PC-3 (cell line): ENCODE measurements around the gene BUD13. TPM values are rescaled to one million over a fixed set of nuclear protein-coding genes. Genes with fewer than 3 reads are reported as not detected.

ENCODE experiments used
- ATAC-seq: fragments of 200-7000 bp; cut with Tn5 transposase; 2 replicates; pipeline ENCODE4 v1.9.1; 2020; ENCODE audit warnings: mild to moderate bottlenecking, moderate library complexity
- Bru-seq: library from RNA; stranded (reverse); fragments of 400-500 nt; gene quantifications from one replicate; lab custom pipeline; 2021; lab: Mats Ljungman, UMichigan
- BruChase-seq, 2 experiments: library from RNA; stranded (reverse); fragments of 400-500 nt; gene quantifications; one replicate each; lab custom pipeline; 2021; lab: Mats Ljungman, UMichigan
- BruUV-seq: library from RNA; stranded (reverse); fragments of 400-500 nt; replicated peaks from 2 replicates; lab custom pipeline; 2021; lab: Mats Ljungman, UMichigan
- CTCF ChIA-PET: fragments of 300-600 bp; sonication (Branson Sonifier 250); formaldehyde crosslinking; loops from one replicate; lab custom pipeline; 2022; ENCODE audit warnings: antibody characterized with exemption; lab: Charles Lee
- POLR2A ChIA-PET: fragments of 300-600 bp; sonication (Branson Sonifier 250); formaldehyde crosslinking; loops from one replicate; lab custom pipeline; 2022; ENCODE audit warnings: antibody characterized with exemption; ENCODE audit not compliant: unreplicated experiment; lab: Charles Lee
- DNase-seq: peaks from one replicate; pipeline ENCODE4 v3.0.0-alpha.2; 2015
- H2AFZ ChIP-seq: fragments of 300-600 bp; sonication (generic); 2 replicates; pipeline ENCODE4 v1.6.0; 2016; ENCODE audit warnings: antibody characterized with exemption, low read length
- H3F3A ChIP-seq: fragments of 300-600 bp; sonication (generic); one replicate; pipeline ENCODE4 v1.6.0; 2017; ENCODE audit warnings: antibody characterized with exemption, low read length, control low read depth, mild to moderate bottlenecking; ENCODE audit not compliant: unreplicated experiment
- H3K27ac ChIP-seq: fragments of 300-600 bp; sonication (generic); 2 replicates; pipeline ENCODE4 v1.5.1; 2016; ENCODE audit warnings: mild to moderate bottlenecking, low read length
- H3K27me3 ChIP-seq: fragments of 300-600 bp; sonication (generic); 2 replicates; pipeline ENCODE4 v1.6.1; 2016; ENCODE audit warnings: low read length, mixed read lengths
- H3K36me3 ChIP-seq: fragments of 300-600 bp; sonication (generic); 2 replicates; pipeline ENCODE4 v1.6.1; 2016; ENCODE audit warnings: low read depth, mixed run types, low read length, mixed read lengths
- H3K4me1 ChIP-seq: fragments of 300-600 bp; sonication (generic); 2 replicates; pipeline ENCODE4 v1.5.1; 2016; ENCODE audit warnings: low read length; ENCODE audit not compliant: insufficient read depth
- H3K4me2 ChIP-seq: fragments of 300-600 bp; sonication (generic); 2 replicates; pipeline ENCODE4 v1.6.0; 2016; ENCODE audit warnings: low read length
- H3K4me3 ChIP-seq: fragments of 300-600 bp; sonication (generic); 2 replicates; pipeline ENCODE4 v1.5.1; 2016; ENCODE audit warnings: mild to moderate bottlenecking, low read length, mixed read lengths
- H3K79me2 ChIP-seq: fragments of 300-600 bp; sonication (generic); 2 replicates; pipeline ENCODE4 v1.6.1; 2017; ENCODE audit warnings: low read length, mixed read lengths
- H3K9ac ChIP-seq: fragments of 300-600 bp; sonication (generic); 2 replicates; pipeline ENCODE4 v1.6.0; 2016; ENCODE audit warnings: mild to moderate bottlenecking, low read length
- H3K9me2 ChIP-seq: fragments of 300-600 bp; sonication (generic); replicated peaks from 2 replicates; pipeline ENCODE4 v1.6.1; 2016; ENCODE audit warnings: mixed run types, low read length, mixed read lengths
- H3K9me3 ChIP-seq: fragments of 300-600 bp; sonication (generic); 2 replicates; pipeline ENCODE4 v1.6.1; 2016; ENCODE audit warnings: low read length, mixed read lengths
- H4K20me1 ChIP-seq: fragments of 300-600 bp; sonication (generic); 2 replicates; pipeline ENCODE4 v1.6.1; 2016; ENCODE audit warnings: low read length, mixed read lengths
- EZH2 ChIP-seq: fragments of 300-600 bp; sonication (generic); IDR thresholded peaks from one replicate; pipeline ENCODE4 v1.6.1; 2017; ENCODE audit warnings: antibody characterized with exemption, mild to moderate bottlenecking, low read length; ENCODE audit not compliant: unreplicated experiment
- EZH2phosphoT487 ChIP-seq: fragments of 300-600 bp; sonication (generic); IDR thresholded peaks from 2 replicates; pipeline ENCODE4 v1.6.1; 2018; ENCODE audit warnings: mild to moderate bottlenecking, antibody characterized with exemption, low read length, borderline replicate concordance
- intact Hi-C: fragments of 100-400 bp; cut with micrococcal nuclease; formaldehyde crosslinking; loops from 2 replicates; pipeline ENCODE4 v1.9.0; 2023
- long read RNA-seq: library from polyadenylated mRNA; unstranded; transcript quantifications from one replicate; pipeline ENCODE4 v2.0.0, GENCODE V29; 2021; ENCODE audit not compliant: unreplicated experiment
- total RNA-seq: library from RNA; depleted of rRNA; stranded (reverse); fragments of >200 nt; gene quantifications from 2 replicates; pipeline ENCODE4 v1.2.3, GENCODE V29; 2014; rRNA removed
- TF ChIP-seq, protein P1 (sequence below): fragments of 300-600 bp; sonication (generic); conservative IDR thresholded peaks from 2 replicates; pipeline ENCODE4 v1.5.1; 2017; ENCODE audit warnings: antibody characterized with exemption, low read depth, mild to moderate bottlenecking, low read length

BUD13 gene, protein sequence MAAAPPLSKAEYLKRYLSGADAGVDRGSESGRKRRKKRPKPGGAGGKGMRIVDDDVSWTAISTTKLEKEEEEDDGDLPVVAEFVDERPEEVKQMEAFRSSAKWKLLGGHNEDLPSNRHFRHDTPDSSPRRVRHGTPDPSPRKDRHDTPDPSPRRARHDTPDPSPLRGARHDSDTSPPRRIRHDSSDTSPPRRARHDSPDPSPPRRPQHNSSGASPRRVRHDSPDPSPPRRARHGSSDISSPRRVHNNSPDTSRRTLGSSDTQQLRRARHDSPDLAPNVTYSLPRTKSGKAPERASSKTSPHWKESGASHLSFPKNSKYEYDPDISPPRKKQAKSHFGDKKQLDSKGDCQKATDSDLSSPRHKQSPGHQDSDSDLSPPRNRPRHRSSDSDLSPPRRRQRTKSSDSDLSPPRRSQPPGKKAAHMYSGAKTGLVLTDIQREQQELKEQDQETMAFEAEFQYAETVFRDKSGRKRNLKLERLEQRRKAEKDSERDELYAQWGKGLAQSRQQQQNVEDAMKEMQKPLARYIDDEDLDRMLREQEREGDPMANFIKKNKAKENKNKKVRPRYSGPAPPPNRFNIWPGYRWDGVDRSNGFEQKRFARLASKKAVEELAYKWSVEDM
- 28.9 and 38.0 TPM in 2 replicates for total RNA-seq
- Bru-seq, nascent RNA = percentile 79 among the genes with signal in this experiment
- percentile 69 among the genes with signal in this experiment for BruChase-seq, experiment 1, labeled RNA remaining after a 6-hour chase
- percentile 75 among the genes with signal in this experiment for BruChase-seq, experiment 2, labeled RNA remaining after a 2-hour chase
- long read RNA-seq, transcript BUD13-201 (10 exons, 2,196 nt) = major isoform, 9 of 30 reads
- long read RNA-seq, partial matches to known transcripts = 17 of 30 reads
- long read RNA-seq, other reads (novel, unspliced or antisense) = 4 of 30 reads

DNA sequence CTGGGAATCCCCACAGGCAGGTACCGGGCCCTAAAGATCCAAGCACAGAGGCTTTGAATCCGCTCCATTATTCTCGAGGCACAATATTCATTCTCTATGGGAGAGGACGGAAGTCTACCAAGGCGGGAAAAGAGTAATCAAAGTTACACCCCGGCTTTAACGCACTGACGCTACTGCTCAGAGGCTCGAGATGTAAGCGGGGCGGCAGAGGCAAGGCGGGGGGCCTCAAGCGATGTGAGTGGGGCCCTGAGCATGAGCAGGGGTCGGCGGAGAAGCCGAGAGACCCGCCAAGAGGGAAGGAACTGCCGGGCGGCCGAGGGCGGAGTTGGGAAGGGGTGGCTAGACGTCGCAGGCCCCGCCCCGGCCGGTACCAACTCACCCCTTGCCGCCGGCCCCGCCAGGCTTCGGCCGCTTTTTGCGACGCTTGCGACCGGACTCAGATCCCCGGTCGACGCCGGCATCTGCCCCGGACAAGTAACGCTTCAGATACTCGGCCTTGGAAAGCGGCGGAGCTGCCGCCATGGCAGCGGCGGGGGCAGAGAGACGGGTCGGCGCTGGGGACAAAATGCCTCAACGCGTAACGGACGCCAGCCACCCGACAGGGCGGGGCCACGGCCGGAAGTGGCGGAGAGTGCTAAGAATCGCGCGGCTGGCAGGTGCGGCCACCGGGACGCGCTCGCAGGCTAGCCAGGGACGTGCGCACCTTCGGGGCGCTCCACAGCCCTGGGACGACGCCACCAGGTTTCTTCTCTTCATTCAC, at the start of gene BUD13:
BUD13 (minus strand) TSS at position 545 of the 760 bp plus-strand sequence; CDS start at position 522, 23 bp downstream.
- peaks cover 6% of the 10 kb centered on the region for H3F3A ChIP-seq
- DNase-seq (peak; percentile 94), ATAC-seq (peak; percentile 86)
- no TSS peak for BruUV-seq
- TF ChIP-seq, protein P1, sequence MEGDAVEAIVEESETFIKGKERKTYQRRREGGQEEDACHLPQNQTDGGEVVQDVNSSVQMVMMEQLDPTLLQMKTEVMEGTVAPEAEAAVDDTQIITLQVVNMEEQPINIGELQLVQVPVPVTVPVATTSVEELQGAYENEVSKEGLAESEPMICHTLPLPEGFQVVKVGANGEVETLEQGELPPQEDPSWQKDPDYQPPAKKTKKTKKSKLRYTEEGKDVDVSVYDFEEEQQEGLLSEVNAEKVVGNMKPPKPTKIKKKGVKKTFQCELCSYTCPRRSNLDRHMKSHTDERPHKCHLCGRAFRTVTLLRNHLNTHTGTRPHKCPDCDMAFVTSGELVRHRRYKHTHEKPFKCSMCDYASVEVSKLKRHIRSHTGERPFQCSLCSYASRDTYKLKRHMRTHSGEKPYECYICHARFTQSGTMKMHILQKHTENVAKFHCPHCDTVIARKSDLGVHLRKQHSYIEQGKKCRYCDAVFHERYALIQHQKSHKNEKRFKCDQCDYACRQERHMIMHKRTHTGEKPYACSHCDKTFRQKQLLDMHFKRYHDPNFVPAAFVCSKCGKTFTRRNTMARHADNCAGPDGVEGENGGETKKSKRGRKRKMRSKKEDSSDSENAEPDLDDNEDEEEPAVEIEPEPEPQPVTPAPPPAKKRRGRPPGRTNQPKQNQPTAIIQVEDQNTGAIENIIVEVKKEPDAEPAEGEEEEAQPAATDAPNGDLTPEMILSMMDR = no peak
- TF ChIP-seq EZH2phosphoT487 (no peak), EZH2 (no peak)
- peak within 1 kb of the TSS; percentile 98 for H2AFZ ChIP-seq
- peaks cover 23% of the 10 kb centered on the region for H3K4me1 ChIP-seq
- H4K20me1 ChIP-seq = no peaks in the 10 kb centered on the region
- ChIA-PET CTCF (interaction anchor here (1.1 kb wide), 1 partner anchor 63 kb away, joined by 3 read pairs; no protein-coding TSS in a partner anchor), POLR2A (interaction anchor here (0.6 kb wide), 1 partner anchor 823 kb away, joined by 3 read pairs; no protein-coding TSS in a partner anchor)
- H3K27me3 ChIP-seq = no peaks in the 10 kb centered on the region
- H3K27ac ChIP-seq = peak within 1 kb of the TSS; percentile 75
- no peaks in the 10 kb centered on the region for H3K9me3 ChIP-seq
- H3K4me2 ChIP-seq = peak within 1 kb of the TSS; percentile 94
- H3K4me3 ChIP-seq = peak within 1 kb of the TSS; percentile 98
- H3K9ac ChIP-seq = peak within 1 kb of the TSS; percentile 97
- peaks cover 24% of the 10 kb centered on the region for H3K36me3 ChIP-seq
- peaks cover 22% of the 10 kb centered on the region for H3K79me2 ChIP-seq
- no peaks in the 10 kb centered on the region for H3K9me2 ChIP-seq
- intact Hi-C loops = loop anchor here (1.0 to 5.0 kb wide), 4 partner anchors 16 to 335 kb away; partner anchors contain the start of genes APOA1 and ZPR1

DNA sequence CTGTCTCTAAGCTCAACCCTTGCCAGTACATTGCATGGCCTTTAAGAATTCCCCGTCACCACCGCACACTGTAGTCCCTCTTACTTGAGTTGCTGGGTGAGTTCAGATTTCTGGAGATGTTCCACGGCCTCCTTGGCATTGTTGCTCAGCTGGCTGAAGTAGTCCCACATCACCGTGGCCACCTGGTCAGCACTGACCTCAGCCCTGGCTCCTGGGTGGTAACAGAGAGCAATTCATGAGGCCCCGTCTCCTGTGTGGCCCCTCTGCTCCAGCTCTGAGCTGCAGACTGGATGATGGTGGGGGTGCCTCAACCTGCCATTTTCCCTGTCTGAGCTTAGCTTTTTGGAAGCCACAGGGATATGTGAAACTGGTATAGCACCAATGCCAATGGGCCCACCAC, 49.8 kb upstream of the BUD13 start:
- no TSS peak for BruUV-seq
- TF ChIP-seq, protein P1 = no peak
- TF ChIP-seq EZH2phosphoT487 (no peak), EZH2 (no peak)
- H3F3A ChIP-seq = no peaks in the 10 kb centered on the region
- H3K9me2 ChIP-seq = no peaks in the 10 kb centered on the region
- no peak overlapping the region for H3K27ac ChIP-seq
- no peaks in the 10 kb centered on the region for H3K36me3 ChIP-seq
- H3K4me1 ChIP-seq = no peaks in the 10 kb centered on the region
- no peak overlapping the region for H3K4me3 ChIP-seq
- no peaks in the 10 kb centered on the region for H3K27me3 ChIP-seq
- DNase-seq (no peak), ATAC-seq (no peak)
- ChIA-PET POLR2A (no interaction called here), CTCF (interaction anchor here (0.6 kb wide), 1 partner anchor 14 kb away, joined by 3 read pairs; no protein-coding TSS in a partner anchor)
- intact Hi-C loops = no loop called here
- H2AFZ ChIP-seq = no peak overlapping the region
- H3K79me2 ChIP-seq = no peaks in the 10 kb centered on the region
- H3K9me3 ChIP-seq = no peaks in the 10 kb centered on the region
- H3K4me2 ChIP-seq = no peak overlapping the region
- no peaks in the 10 kb centered on the region for H4K20me1 ChIP-seq
- H3K9ac ChIP-seq = no peak overlapping the region
